ENCODE measurements around the gene STX10.
A peak's percentile ranks its signal among the peaks of the same experiment; 100 is the strongest.

Gene STX10

DNA sequence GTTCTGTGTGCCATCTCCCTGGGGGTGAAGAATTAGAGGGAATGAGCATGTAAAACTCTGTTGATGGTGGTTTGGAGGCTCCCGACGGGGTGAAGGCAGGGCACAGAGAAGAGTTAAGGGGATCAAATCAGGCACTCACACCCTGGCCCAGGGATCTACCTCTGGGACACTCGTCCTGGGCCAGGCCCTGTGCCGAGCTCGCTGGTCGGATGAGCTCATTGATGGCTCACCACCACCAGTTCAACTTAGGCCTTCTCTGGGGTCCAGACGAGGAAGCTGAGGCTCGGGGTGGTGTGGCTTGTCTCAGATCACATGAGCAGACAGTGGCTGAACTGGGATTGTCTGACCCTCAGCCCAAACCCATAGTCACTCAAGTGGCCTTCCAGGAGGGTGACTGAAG, 30.5 kb downstream of the STX10 start:
- DNase-seq = no peak
- ATAC-seq = no peak

- peak; percentile 2 for ATAC-seq
- DNase-seq = peak; percentile 62
These were observed 31.6 kb downstream of the STX10 start for GRCh38 chr19:13118424-13119193.

GRCh38 chr19:13117772-13118423, 32.3 kb downstream of the STX10 start, which contains the start of gene NACC1:
Gene NACC1 (plus strand): TSS chr19:13118264. CDS start chr19:13135208, 16,944 bp downstream.
- ATAC-seq (peak; percentile 88), DNase-seq (peak; percentile 94)

DNA sequence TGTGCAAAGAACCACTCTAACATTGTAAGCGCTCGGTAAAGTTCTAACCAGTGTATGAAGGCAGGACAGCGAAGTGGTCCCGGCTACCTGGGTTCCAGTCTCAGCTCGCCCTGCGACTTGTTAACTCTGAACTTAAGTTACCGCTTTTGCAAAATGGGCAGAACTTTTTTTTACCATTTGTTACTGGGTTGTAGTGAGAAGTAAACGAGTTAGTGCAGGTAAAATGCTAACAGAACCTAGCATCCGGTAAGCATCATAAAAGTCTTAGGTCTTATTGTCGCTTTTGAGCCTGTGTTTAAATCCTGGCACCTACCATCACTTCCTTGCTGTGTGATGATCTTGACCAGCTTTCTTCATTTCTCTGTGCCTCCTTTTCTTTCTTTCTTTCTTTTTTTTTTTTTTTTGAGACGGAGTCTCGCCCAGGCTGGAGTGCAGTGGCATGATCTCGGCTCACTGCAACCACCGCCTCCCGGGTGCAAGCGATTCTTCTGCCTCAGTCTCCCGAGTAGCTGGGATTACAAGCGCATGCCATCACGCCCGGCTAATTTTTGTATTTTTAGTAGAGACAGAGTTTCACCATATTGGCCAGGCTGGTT, 32.9 kb downstream of the STX10 start:
- no peak for DNase-seq
- ATAC-seq = peak; percentile 0

DNA sequence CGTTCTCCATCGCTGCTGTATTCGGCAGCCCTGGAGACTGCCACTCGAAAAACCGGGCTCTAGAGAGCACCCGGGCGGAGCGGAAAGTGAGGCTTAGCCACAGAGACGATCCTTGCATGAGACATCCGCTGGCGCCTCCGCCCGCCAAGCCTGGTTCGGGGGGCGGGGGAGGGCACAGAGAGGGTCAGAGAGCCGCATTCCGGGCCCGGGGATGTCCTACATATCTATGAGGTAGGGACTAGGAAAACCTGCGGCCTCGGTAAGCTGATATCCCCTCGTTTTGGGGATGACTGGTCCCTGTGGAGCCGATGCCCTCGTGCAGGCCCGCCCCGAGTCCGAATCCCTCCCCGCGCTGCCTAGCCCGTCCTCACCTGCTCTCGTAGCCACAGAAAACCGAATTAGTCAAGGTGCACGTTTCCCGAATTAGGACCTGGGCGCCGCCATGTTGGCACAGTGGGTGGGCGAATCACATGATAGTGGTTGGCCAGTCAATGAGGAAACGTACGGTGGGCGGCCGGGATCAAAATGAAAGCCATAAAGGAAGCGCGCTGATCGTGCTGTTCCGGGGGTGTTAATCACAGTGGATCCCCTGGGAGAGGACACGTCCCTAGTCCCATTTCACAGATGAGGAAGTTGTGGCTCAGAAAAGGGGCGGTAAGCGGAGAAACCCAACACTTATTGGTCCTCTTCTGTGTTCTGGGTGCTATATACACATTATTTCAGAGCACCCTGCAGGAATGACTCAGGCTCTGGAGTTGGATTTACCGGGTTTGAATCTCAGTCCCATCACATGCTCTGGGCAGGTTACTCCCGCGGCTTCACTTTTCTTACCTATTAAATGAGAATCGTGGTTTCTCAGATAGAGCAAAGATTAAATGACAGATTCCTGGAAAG, 33.6 kb downstream of the STX10 start, which contains the start of gene TRMT1:
Gene TRMT1 (minus strand): TSS at position 459 of the 894 bp plus-strand sequence. CDS start 341 bp downstream, at position 118.
- DNase-seq (peak; percentile 94), ATAC-seq (peak; percentile 51)

GRCh38 chr19:13115936-13116281, 34.3 kb downstream of the STX10 start:
- ATAC-seq = no peak
- no peak for DNase-seq

GRCh38 chr19:13112555-13112954, 37.6 kb downstream of the STX10 start:
- no peak for DNase-seq
- ATAC-seq = no peak

GRCh38 chr19:13110099-13110610, 40.0 kb downstream of the STX10 start:
- no peak for DNase-seq
- no peak for ATAC-seq

DNA sequence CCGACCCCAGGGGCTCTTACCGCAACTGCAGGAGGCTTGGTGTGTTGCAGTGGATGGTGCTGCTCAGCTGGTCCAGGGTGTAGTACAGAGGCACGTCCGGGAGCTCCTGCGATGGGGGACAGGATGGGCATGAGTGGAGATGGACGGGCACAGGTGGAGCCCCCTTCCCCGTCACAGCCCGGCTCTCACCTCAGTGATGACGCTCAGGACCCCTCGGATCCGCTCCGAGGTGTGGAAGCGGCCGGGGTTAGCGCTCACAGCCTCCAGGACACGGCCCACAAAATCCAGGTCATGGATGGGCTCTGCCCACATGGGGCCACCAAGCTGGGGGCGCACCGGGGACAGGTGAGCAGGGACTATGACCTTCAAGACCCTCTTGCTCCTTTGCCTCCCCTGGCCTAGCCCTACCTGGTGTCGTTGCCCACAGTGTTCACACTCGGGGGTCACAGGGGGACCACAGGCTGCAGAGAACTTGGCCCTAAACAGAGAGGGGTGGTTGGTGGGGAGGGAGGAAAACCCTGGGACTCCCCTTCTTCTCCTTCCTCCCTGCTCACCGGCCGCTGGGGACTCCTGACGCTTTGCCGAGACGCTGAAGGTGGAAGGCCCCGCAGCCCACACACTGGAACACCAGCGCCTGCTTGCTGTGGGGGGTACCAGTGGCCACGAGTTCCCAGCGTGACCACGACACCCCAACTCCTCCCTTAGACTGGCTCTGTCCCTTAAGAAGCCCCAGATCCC, 40.6 kb downstream of the STX10 start:
- DNase-seq (no peak), ATAC-seq (no peak)

- DNase-seq (peak; percentile 43), ATAC-seq (peak; percentile 5)
These were observed 45.1 kb downstream of the STX10 start for GRCh38 chr19:13104848-13105711.

- DNase-seq (peak; percentile 86), ATAC-seq (peak; percentile 44)
These were observed 45.8 kb downstream of the STX10 start for GRCh38 chr19:13104360-13104847.

DNA sequence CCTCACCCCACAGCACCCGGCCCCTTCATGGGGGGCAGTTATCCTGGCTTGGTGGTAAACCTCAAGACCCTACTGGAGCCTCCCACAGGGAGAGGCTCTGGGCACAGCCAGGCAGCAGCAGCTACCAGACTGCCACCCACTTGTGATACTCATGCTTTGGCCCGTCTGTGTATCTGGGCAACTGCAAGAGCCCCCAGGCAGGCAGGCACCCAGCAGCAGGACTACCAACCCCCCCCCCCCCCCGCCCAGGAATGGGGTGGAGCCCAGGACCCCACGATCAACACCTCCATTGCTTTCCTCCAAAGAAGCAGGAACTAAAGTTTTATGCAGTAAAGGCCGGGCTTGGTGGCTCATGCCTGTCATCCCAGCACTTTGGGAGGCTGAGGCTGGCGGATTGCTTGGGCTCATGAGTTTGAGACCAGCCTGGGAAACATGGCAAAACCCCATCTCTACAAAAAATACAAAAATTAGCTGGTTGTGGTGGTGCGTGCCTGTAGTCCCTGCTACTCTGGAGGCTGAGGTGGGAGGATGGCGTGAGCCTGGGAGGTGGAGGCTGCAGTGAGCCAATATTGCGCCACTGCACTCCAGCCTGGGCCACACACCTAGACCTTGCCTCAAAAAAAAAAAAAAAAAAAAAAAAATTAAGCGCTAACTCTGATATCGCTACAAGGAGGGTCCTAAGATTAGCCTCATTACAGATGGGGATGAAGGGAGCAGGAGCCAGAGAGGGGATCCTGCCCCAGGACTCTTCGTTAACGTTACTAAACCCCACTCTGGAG, 46.4 kb downstream of the STX10 start:
- ATAC-seq (no peak), DNase-seq (no peak)

- DNase-seq = peak; percentile 65
- peak; percentile 28 for ATAC-seq
These were observed 47.3 kb downstream of the STX10 start, which contains the start of gene LYL1 for GRCh38 chr19:13102666-13103580. Gene LYL1 (minus strand): TSS chr19:13102858. CDS start chr19:13101171, 1,687 bp downstream.

GRCh38 chr19:13102416-13102665, 47.8 kb downstream of the STX10 start:
- no peak for ATAC-seq
- no peak for DNase-seq

DNA sequence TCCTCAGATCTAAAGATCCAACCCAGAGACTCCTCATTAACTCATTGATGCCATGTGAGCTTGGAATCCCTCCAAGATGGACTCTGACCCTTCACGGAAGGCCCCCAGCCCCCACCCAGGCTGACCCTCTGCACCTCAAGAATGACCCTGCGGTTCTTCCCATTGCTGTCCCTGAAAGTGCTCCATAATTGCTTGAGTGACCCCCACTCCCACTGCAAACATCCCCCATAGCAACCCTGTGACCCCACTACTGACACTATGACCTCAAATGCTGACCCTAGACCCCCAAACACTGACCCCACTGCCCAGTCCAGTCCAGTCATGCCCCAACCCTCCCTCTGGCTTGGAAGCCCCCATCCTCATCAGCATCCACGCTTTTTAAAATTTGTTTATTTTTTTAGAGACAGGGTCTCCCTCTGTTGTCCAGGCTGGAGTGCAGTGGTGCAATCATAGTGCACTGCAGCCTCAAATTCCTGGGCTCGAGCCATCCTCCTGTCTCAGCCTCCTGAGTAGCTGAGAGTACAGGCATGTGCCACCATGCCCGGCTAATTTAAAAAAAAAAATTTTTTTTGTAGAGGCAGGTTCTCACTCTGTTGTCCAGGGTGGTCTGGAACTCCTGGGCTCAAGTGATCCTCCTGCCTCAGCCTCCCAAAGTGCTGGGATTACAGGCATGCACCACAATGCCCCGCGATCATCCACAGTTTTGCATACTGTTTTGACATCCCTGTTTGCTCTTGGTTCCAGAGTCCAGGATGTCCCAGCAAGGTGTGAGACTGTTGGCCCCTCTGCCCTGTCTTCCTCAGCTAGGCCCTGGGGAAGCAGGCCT, 48.4 kb downstream of the STX10 start:
- DNase-seq (no peak), ATAC-seq (no peak)

DNA sequence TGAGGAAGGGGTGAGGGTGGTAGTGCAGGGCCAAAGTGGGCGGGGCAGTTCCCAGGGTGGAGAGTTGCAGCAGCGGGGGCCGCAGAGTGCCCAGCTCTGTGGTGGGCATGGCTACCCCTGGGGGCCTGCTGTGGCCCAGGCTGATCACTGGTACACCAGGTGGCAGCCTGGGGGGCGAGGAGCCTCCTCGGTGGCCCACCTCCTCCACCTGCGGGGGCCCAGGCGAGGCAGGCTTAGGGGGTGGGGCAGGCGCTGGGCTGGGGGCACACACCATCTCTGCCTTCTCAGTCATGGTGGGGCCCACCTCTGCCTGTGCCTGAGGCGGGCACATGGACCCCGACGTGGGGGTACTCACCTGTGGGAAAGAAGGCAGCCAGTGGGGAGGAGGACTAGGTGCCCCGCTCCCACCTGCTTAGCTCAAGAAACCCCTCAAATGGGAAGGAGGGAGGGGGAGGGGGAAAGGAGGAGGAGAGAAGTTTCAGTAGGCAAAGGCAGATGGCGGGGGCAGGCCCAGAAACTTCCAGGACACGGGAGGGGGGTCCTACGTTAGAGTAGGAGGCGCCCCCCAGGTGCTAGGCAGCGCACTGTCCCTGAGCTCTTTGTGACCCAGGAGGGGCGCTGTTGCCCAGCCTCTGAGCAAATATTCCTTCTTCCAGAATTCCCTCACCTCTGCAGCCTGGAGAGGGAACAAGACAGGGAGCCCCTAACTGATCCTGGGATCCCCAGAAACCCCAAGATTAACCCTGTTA, 49.2 kb downstream of the STX10 start:
- ATAC-seq = no peak
- DNase-seq = no peak

Measured in stimulated activated naive CD8-positive, alpha-beta T cell treated with anti-CD3 and anti-CD28 coated beads, Interleukin-15, Interleukin-2, amounts not matched to agents 100 U/mL and 50 U/mL, for 24 hours (primary cell).